RWPE1 (cell line): Measurements from ENCODE around the gene SATB2.

Experiments used
- CTCF ChIA-PET: fragments of 350-600 bp; sonication (Branson Sonifier 250); formaldehyde crosslinking; extraction: SDS; loops from one replicate; lab custom pipeline; 2021; lab: Yijun Ruan, JAX
- POLR2A ChIA-PET: fragments of 400-600 bp; formaldehyde crosslinking; extraction: SDS; loops from one replicate; lab custom pipeline; 2020; ENCODE audit warnings: antibody characterized with exemption; ENCODE audit not compliant: low non-redundant PET; lab: Yijun Ruan, JAX
- DNase-seq: peaks from one replicate; pipeline ENCODE4 v3.0.0; 2012; ENCODE audit warnings: low spot score
- H3K27ac ChIP-seq: fragments of 450-650 bp; 2 replicates; pipeline ENCODE4 v1.5.1; 2017
- CTCF ChIP-seq: fragments of 450-650 bp; conservative IDR thresholded peaks from 2 replicates; pipeline ENCODE4 v1.5.1; 2017; ENCODE audit warnings: low read depth, mild to moderate bottlenecking

SATB2 gene

DNA sequence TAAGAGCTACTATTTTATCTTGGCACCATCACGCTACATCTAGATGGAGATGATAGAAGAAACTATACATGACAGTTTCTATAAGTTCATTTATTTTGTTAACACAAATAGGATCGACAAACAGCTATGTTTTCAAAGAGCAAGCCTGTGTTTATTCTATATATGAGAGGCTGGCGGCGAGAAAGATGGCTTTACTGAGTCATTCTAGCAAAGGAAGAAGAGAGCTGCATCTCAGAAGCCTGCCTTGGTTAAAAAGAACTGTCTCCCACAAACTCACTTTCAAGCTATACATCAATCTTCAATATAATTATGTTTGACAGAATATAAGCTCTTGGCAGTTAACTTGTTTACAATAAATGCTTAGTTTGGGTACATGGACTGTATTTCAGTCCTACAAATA lies 13.0 kb downstream of the SATB2 start:
- POLR2A ChIA-PET: no interaction called here
- no peak for TF ChIP-seq CTCF
- CTCF ChIA-PET: no interaction called here
- H3K27ac ChIP-seq: no peak overlapping the region
- no peak for DNase-seq

- CTCF ChIA-PET: no interaction called here
Observed at GRCh38 chr2:199443589-199444130, 14.1 kb downstream of the SATB2 start.

GRCh38 chr2:199442173-199442572 lies 15.6 kb downstream of the SATB2 start:
- no peak overlapping the region for H3K27ac ChIP-seq
- no peak for DNase-seq
- ChIA-PET POLR2A (no interaction called here), CTCF (interaction anchor here (0.9 kb wide), 1 partner anchor 9 kb away, joined by 3 read pairs; no protein-coding TSS in a partner anchor)
- no peak for TF ChIP-seq CTCF

More at GRCh38 chr2:199443589-199444130, 14.1 kb downstream of the SATB2 start:
- no peak overlapping the region for H3K27ac ChIP-seq
- POLR2A ChIA-PET: no interaction called here
- no peak for DNase-seq
- no peak for TF ChIP-seq CTCF

- POLR2A ChIA-PET: no interaction called here
- no peak for TF ChIP-seq CTCF
- CTCF ChIA-PET: interaction anchor here (0.9 kb wide), 1 partner anchor 9 kb away, joined by 3 read pairs; no protein-coding TSS in a partner anchor
- no peak overlapping the region for H3K27ac ChIP-seq
- no peak for DNase-seq
Observed at GRCh38 chr2:199441759-199442158, 16.0 kb downstream of the SATB2 start.

DNA sequence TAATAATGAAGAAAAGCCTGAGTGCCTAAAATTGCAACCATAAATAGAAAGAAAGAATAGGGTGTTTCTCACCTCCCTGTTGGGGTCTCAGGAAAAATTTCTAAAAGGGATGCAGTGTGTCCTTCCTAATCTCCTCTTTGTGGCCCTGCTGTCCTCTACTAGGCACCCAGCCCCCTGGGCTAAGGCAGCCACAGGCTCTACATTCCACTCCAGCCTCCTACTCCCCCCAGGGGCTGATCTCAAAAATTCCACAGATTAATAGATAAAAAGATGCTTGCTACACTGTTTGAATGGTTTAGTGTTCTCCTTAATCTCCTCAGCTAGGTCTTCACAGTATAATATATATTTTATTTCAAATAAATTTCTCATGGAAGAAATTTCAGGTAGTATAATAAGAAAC lies 17.6 kb downstream of the SATB2 start:
- CTCF ChIA-PET: no interaction called here
- no peak for DNase-seq
- POLR2A ChIA-PET: no interaction called here
- no peak overlapping the region for H3K27ac ChIP-seq
- no peak for TF ChIP-seq CTCF

DNA sequence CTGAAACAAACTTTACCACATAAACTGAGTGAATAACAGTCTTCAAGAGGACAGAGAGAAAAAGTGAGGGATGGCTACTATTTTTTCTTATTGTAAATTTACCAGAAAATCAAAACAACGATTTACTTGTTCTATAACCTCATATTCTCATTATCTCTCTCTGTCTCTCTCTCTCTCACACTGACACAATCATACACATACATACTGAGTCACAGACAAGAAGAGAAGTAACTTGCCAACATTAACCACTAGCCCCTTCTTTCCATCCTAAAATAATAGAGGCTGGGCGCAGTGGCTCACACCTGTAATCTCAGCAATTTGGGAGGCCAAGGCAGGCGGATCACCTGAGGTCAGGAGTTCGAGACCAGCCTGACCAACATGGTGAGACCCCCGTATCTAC lies 18.2 kb downstream of the SATB2 start:
- POLR2A ChIA-PET: no interaction called here
- no peak for DNase-seq
- no peak for TF ChIP-seq CTCF
- CTCF ChIA-PET: no interaction called here
- H3K27ac ChIP-seq: no peak overlapping the region
